HG03139 (cell line): ENCODE measurements around the gene PRORP.
"Not testable (repeated sequence)": the region's sequence is repeated elsewhere in the genome, so short reads cannot be mapped to it uniquely, and the experiment has no call there.

Experiments
- ATAC-seq: cut with Tn5 transposase; IDR thresholded peaks from one replicate; pipeline ENCODE4 v1.9.1; 2021; ENCODE audit not compliant: unreplicated experiment

Gene PRORP

GRCh38 chr14:35134329-35135123, 12.2 kb downstream of the PRORP start:
- no peak for ATAC-seq

- ATAC-seq, result no peak
Measured at GRCh38 chr14:35138585-35138984, 16.2 kb downstream of the PRORP start.

- ATAC-seq, result no peak
Measured at GRCh38 chr14:35140718-35141581, 18.6 kb downstream of the PRORP start.

GRCh38 chr14:35144029-35144428, 21.7 kb downstream of the PRORP start:
- ATAC-seq, result no peak

- ATAC-seq, result no peak
Measured at GRCh38 chr14:35146711-35147149, 24.4 kb downstream of the PRORP start.

- no peak for ATAC-seq
Measured at GRCh38 chr14:35147186-35147585, 24.8 kb downstream of the PRORP start.

- ATAC-seq, result no peak
Measured at GRCh38 chr14:35147711-35148110, 25.4 kb downstream of the PRORP start.

GRCh38 chr14:35149239-35149638, 26.9 kb downstream of the PRORP start:
- ATAC-seq, result no peak

GRCh38 chr14:35152531-35152930, 30.2 kb downstream of the PRORP start:
- not testable (repeated sequence) for ATAC-seq

- ATAC-seq, result no peak
Measured at GRCh38 chr14:35154016-35154415, 31.7 kb downstream of the PRORP start.

- no peak for ATAC-seq
Measured at GRCh38 chr14:35155962-35156361, 33.6 kb downstream of the PRORP start.

GRCh38 chr14:35158491-35158890, 36.1 kb downstream of the PRORP start:
- no peak for ATAC-seq

- no peak for ATAC-seq
Measured at GRCh38 chr14:35158951-35159653, 36.8 kb downstream of the PRORP start.

- ATAC-seq, result no peak
Measured at GRCh38 chr14:35159742-35160409, 37.5 kb downstream of the PRORP start.

GRCh38 chr14:35161231-35161630, 38.9 kb downstream of the PRORP start:
- no peak for ATAC-seq

- ATAC-seq, result no peak
Measured at GRCh38 chr14:35163384-35163783, 41.0 kb downstream of the PRORP start.

- ATAC-seq, result no peak
Measured at GRCh38 chr14:35164849-35165248, 42.5 kb downstream of the PRORP start.

- no peak for ATAC-seq
Measured at GRCh38 chr14:35167496-35167895, 45.1 kb downstream of the PRORP start.
